Measurements from ENCODE around the gene GAGE12J. TPM values are rescaled to one million over a fixed set of nuclear protein-coding genes. Genes with fewer than 3 reads are reported as not detected.
"Not testable (repeated sequence)": the region's sequence is repeated elsewhere in the genome, so short reads cannot be mapped to it uniquely, and the experiment has no call there.

The GAGE12J gene
- total and polyA plus RNA-seq, 3 donors from 2014 or later = 8.5 to 14.2 TPM; not detected in 1

DNA sequence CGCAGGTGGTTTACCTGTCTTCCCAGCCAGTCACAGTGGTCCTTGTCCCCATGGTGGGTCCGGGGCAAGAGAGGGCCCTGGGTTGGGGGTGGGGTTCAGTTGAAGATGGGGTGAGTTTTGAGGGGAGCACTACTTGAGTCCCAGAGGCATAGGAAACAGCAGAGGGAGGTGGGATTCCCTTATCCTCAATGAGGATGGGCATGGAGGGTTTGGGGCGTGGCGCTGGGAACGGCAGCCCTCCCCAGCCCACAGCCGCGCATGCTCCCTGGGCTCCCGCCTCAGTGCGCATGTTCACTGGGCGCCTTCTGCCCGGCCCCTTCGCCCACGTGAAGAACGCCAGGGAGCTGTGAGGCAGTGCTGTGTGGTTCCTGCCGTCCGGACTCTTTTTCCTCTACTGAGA lies 9.4 kb downstream of the GAGE12J start, which contains the start of gene GAGE13:
TSS of gene GAGE13 (plus strand) at position 301 of the 400 bp plus-strand sequence. CDS start 1,156 bp downstream, outside the sequence.
- H3K4me3 ChIP-seq; H3K36me3 ChIP-seq (ENCODE audit: low read depth, missing control alignments); DNase-seq; H3K27me3 ChIP-seq; intact Hi-C loops (cut with DNase I; ENCODE audit: low total_unique reads); H3K9me3 ChIP-seq; H3K27ac ChIP-seq; H3K4me1 ChIP-seq: not testable (repeated sequence)
- WGBS, 2 donors = no CpG with 5 or more reads among the region's 16 CpGs

- DNase-seq; H3K9me3 ChIP-seq; H3K4me3 ChIP-seq; intact Hi-C loops (cut with DNase I; ENCODE audit: low total_unique reads); H3K27me3 ChIP-seq; H3K27ac ChIP-seq; H3K4me1 ChIP-seq; H3K36me3 ChIP-seq (ENCODE audit: low read depth, missing control alignments): not testable (repeated sequence)
- 57% methylated on average over 14 of the region's 26 CpGs; no CpG with 5 or more reads in 1 of the 2 donors for WGBS, 2 donors
Observed at GRCh38 chrX:49331841-49332240, 10.0 kb downstream of the GAGE12J start.

DNA sequence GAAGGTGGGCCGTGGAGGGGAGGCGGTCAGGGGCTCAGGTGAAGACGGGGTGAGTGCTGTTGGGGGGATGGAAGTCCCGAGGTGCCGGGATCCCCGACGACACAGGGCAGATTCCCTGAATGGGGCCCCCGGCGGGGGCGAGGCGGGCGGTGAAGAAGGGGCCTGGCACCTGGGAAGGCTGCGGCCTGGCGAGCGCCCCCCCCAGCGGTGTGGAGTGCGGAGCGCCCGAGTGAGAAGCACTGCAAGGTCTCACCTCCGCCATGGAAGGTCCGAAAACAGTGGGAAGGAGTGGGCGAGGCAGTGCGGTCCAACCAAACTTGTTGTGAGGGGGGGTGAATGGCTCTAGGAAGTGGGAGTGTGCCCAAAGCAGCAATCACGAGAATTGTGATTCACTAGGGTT lies 19.6 kb downstream of the GAGE12J start:
- H3K4me3 ChIP-seq = peak overlapping the region in 1 of 2 donors; percentile 14
- H3K36me3 ChIP-seq (ENCODE audit: low read depth, missing control alignments); H3K27me3 ChIP-seq; intact Hi-C loops (cut with DNase I; ENCODE audit: low total_unique reads); H3K27ac ChIP-seq; H3K4me1 ChIP-seq; H3K9me3 ChIP-seq: not testable (repeated sequence)
- DNase-seq = peak; percentile 74
- 93% methylated on average over 13 of the region's 24 CpGs; no CpG with 5 or more reads in 1 of the 2 donors for WGBS, 2 donors

GRCh38 chrX:49344496-49345175 lies 22.8 kb downstream of the GAGE12J start:
- H3K27ac ChIP-seq; H3K9me3 ChIP-seq; H3K36me3 ChIP-seq (ENCODE audit: low read depth, missing control alignments); H3K27me3 ChIP-seq; intact Hi-C loops (cut with DNase I; ENCODE audit: low total_unique reads); DNase-seq; H3K4me1 ChIP-seq; H3K4me3 ChIP-seq: not testable (repeated sequence)
- WGBS, 2 donors = 84 to 86% methylated on average over 14 of the region's 15 CpGs

- not testable (repeated sequence) for H3K9me3 ChIP-seq, H3K27me3 ChIP-seq
- WGBS, 2 donors = 85 to 89% methylated on average over 8 of the region's 10 CpGs
Observed at GRCh38 chrX:49345402-49345801, 23.6 kb downstream of the GAGE12J start.

DNA sequence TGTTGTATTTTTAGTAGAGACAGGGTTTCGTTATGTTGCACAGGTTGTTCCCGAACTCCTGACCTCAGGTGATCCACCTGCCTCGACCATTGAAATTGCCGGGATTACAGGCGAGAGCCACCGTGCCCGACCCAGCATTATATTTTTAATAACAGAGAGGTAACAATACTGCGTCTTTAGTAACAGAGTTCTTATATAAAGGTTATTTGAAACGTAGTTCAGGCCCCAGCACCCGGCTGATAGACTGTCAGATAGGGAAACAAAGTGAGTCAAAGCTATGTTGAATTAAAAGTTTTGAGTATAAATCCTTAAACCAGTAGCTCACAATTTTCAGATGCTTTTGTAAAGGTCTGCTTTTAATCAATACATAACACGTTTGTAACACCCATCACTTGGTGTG lies 24.3 kb downstream of the GAGE12J start:
- DNase-seq = peak; percentile 36
- 88 to 92% methylated on average over 10 to 11 of the region's 11 CpGs for WGBS, 2 donors
- H3K36me3 ChIP-seq (ENCODE audit: low read depth, missing control alignments); H3K4me3 ChIP-seq; H3K9me3 ChIP-seq; H3K27me3 ChIP-seq; H3K27ac ChIP-seq; H3K4me1 ChIP-seq; intact Hi-C loops (cut with DNase I; ENCODE audit: low total_unique reads): not testable (repeated sequence)

More at GRCh38 chrX:49345402-49345801, 23.6 kb downstream of the GAGE12J start:
- H3K4me3 ChIP-seq; H3K36me3 ChIP-seq (ENCODE audit: low read depth, missing control alignments); H3K27ac ChIP-seq; intact Hi-C loops (cut with DNase I; ENCODE audit: low total_unique reads); DNase-seq; H3K4me1 ChIP-seq: not testable (repeated sequence)

Other genes starting within 250 kb of the GAGE12J start
- gene PRAF2, start 248.0 kb upstream of the GAGE12J start, total RNA-seq = 10 to 100 TPM; 43.7 to 58.7 TPM
- 60.9 TPM for gene PRAF2, start 248.0 kb upstream of the GAGE12J start, polyA plus RNA-seq (ENCODE audit: insufficient read depth, low read depth, low replicate concordance)
- 10 to 100 TPM; 43.2 to 52.0 TPM for gene WDR45, start 242.2 kb upstream of the GAGE12J start, total RNA-seq
- 27.1 TPM for gene WDR45, start 242.2 kb upstream of the GAGE12J start, polyA plus RNA-seq (ENCODE audit: insufficient read depth, low read depth, low replicate concordance)
- 10 to 100 TPM; 19.6 to 24.8 TPM for gene GPKOW, start 198.3 kb upstream of the GAGE12J start, total RNA-seq
- gene GPKOW, start 198.3 kb upstream of the GAGE12J start, polyA plus RNA-seq (ENCODE audit: insufficient read depth, low read depth, low replicate concordance) = 17.9 TPM
- 1 to 10 TPM; 1.1 to 3.1 TPM for gene MAGIX, start 159.3 kb upstream of the GAGE12J start, total RNA-seq
- 0.90 TPM for gene MAGIX, start 159.3 kb upstream of the GAGE12J start, polyA plus RNA-seq (ENCODE audit: insufficient read depth, low read depth, low replicate concordance)
- 10 to 100 TPM; 19.0 to 21.4 TPM for gene PLP2, start 150.1 kb upstream of the GAGE12J start, total RNA-seq
- 61.6 TPM for gene PLP2, start 150.1 kb upstream of the GAGE12J start, polyA plus RNA-seq (ENCODE audit: insufficient read depth, low read depth, low replicate concordance)
- gene PRICKLE3, start 135.7 kb upstream of the GAGE12J start, total RNA-seq = 1 to 10 TPM; 6.1 to 9.9 TPM
- gene PRICKLE3, start 135.7 kb upstream of the GAGE12J start, polyA plus RNA-seq (ENCODE audit: insufficient read depth, low read depth, low replicate concordance) = 2.7 TPM
- gene SYP, start 121.8 kb upstream of the GAGE12J start, total RNA-seq = 1 to 10 TPM; 1.7 to 3.4 TPM
- 2.5 TPM for gene SYP, start 121.8 kb upstream of the GAGE12J start, polyA plus RNA-seq (ENCODE audit: insufficient read depth, low read depth, low replicate concordance)
- gene CACNA1F, start 88.7 kb upstream of the GAGE12J start, total RNA-seq = under 1 TPM; 0.16 to 0.19 TPM
- 0.24 TPM for gene CACNA1F, start 88.7 kb upstream of the GAGE12J start, polyA plus RNA-seq (ENCODE audit: insufficient read depth, low read depth, low replicate concordance)
- gene CCDC22, start 86.6 kb upstream of the GAGE12J start, total RNA-seq = 10 to 100 TPM; 13.4 to 13.9 TPM
- gene CCDC22, start 86.6 kb upstream of the GAGE12J start, polyA plus RNA-seq (ENCODE audit: insufficient read depth, low read depth, low replicate concordance) = 7.3 TPM
- 1 to 10 TPM; 1.1 to 2.5 TPM for gene FOXP3, start 57.3 kb upstream of the GAGE12J start, total RNA-seq
- 2.2 TPM for gene FOXP3, start 57.3 kb upstream of the GAGE12J start, polyA plus RNA-seq (ENCODE audit: insufficient read depth, low read depth, low replicate concordance)
- 10 to 100 TPM; 17.6 to 18.0 TPM for gene PPP1R3F, start 52.2 kb upstream of the GAGE12J start, total RNA-seq
- 7.6 TPM for gene PPP1R3F, start 52.2 kb upstream of the GAGE12J start, polyA plus RNA-seq (ENCODE audit: insufficient read depth, low read depth, low replicate concordance)
- not detected for gene GAGE10, start 18.4 kb upstream of the GAGE12J start, total RNA-seq
- gene GAGE10, start 18.4 kb upstream of the GAGE12J start, polyA plus RNA-seq (ENCODE audit: insufficient read depth, low read depth, low replicate concordance) = not detected
- gene GAGE13, start 9.5 kb downstream of the GAGE12J start, total RNA-seq = 1 to 10 TPM; 2.0 to 5.1 TPM
- gene GAGE13, start 9.5 kb downstream of the GAGE12J start, polyA plus RNA-seq (ENCODE audit: insufficient read depth, low read depth, low replicate concordance) = 15.5 TPM
- not detected for gene GAGE12C, start 210.1 kb downstream of the GAGE12J start, total RNA-seq
- gene GAGE12C, start 210.1 kb downstream of the GAGE12J start, polyA plus RNA-seq (ENCODE audit: insufficient read depth, low read depth, low replicate concordance) = not detected
- not detected for gene GAGE12D, start 219.7 kb downstream of the GAGE12J start, total RNA-seq
- not detected for gene GAGE12D, start 219.7 kb downstream of the GAGE12J start, polyA plus RNA-seq (ENCODE audit: insufficient read depth, low read depth, low replicate concordance)
- 1 to 10 TPM in 1 of 2 donors, not detected in 1; 1.2 TPM for gene GAGE12E, start 229.3 kb downstream of the GAGE12J start, total RNA-seq
- 25.1 TPM for gene GAGE12E, start 229.3 kb downstream of the GAGE12J start, polyA plus RNA-seq (ENCODE audit: insufficient read depth, low read depth, low replicate concordance)
- gene GAGE12F, start 238.8 kb downstream of the GAGE12J start, total RNA-seq = 1 to 10 TPM; 1.2 to 2.4 TPM
- gene GAGE12F, start 238.8 kb downstream of the GAGE12J start, polyA plus RNA-seq (ENCODE audit: insufficient read depth, low read depth, low replicate concordance) = 7.7 TPM
- not detected for gene GAGE12G, start 248.4 kb downstream of the GAGE12J start, total RNA-seq
- gene GAGE12G, start 248.4 kb downstream of the GAGE12J start, polyA plus RNA-seq (ENCODE audit: insufficient read depth, low read depth, low replicate concordance) = not detected

Data from testis (tissue), 3 donors.